Hematopoietic multipotent progenitor cell treated with erythropoietin and hydrocortisone succinate and interleukin-3 and kit ligand, for 15 days (in vitro differentiated cells): ENCODE data around the gene DRC7.
"Not testable (repeated sequence)": the region's sequence is repeated elsewhere in the genome, so short reads cannot be mapped to it uniquely, and the experiment has no call there.

ENCODE experiments used
- DNase-seq: peaks from one replicate; pipeline ENCODE4 v3.0.0-alpha.2; 2015; ENCODE audit warnings: low spot score

DRC7 gene

DNA sequence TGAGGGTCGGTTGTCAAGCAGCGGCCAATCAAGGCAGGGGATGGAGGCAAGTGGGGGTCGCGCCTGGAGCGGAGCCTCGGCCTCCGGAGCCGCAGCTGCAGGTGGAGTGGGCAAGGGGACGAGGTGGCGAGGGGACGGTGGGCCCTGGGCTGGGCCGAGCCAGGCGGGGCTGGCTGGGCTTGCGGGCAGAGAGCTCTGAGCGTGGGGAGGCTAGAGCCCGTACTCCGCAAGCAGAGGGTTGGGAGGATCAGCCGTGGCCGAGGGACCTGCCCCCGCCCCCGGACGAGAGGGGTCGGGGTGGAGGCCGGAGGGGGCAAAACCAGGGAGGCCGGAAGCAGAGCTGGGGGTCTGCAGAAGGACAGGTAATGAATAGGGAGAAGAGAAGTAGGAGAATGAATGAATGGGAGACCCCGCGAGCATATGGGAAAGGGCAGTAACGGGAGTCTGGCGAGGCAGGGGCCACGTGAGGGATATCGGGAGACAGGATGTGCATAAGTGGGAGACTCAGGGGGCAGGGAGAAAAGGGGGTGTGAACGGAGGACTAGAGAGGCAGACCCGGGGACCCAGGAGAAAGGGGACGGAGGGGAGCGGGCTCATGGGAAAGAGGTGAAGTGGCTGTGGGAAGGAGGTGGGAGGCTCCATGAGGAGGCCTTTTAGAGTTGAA, 41.3 kb downstream of the DRC7 start, which contains the start of gene KATNB1:
KATNB1 (plus strand) TSS at position 16 of the 664 bp plus-strand sequence. CDS start 1,474 bp downstream, outside the sequence.
- DNase-seq: no peak

GRCh38 chr16:57736419-57737351, 42.1 kb downstream of the DRC7 start:
- DNase-seq: peak; percentile 27

GRCh38 chr16:57738844-57739243, 44.2 kb downstream of the DRC7 start:
- no peak for DNase-seq

DNA sequence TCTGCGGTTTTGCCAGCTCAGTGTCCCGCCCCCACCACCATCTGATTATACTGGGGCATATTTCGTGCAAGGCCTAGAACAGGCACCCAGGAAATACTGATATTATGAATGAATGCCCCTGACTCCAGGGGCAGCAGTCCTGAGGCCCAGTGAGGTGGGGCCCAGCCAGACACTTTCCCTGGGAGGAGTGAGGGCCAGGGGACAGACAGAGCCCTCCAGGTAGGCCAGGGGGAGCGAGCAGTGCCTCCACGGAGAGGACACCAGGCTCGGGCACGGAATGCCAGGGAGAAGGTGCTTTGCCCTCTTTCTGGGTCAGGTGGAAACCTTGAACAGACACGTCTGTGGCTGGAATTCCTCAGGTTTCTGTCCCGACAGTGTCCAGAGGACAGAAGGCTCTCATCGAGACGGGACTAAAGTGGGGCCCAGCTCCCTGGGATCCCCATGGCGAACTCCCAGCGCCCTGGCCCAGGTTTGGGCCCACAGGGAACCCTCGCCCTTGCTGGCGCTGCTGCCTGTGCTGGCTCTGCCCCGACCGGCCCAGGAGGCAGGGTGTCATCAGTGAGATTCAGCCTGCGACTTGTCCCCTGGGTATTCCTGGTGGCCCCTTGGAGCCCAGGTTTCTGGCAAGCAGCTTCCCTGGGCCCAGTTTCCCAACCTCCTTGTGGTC, 45.3 kb downstream of the DRC7 start:
- DNase-seq: no peak

DNA sequence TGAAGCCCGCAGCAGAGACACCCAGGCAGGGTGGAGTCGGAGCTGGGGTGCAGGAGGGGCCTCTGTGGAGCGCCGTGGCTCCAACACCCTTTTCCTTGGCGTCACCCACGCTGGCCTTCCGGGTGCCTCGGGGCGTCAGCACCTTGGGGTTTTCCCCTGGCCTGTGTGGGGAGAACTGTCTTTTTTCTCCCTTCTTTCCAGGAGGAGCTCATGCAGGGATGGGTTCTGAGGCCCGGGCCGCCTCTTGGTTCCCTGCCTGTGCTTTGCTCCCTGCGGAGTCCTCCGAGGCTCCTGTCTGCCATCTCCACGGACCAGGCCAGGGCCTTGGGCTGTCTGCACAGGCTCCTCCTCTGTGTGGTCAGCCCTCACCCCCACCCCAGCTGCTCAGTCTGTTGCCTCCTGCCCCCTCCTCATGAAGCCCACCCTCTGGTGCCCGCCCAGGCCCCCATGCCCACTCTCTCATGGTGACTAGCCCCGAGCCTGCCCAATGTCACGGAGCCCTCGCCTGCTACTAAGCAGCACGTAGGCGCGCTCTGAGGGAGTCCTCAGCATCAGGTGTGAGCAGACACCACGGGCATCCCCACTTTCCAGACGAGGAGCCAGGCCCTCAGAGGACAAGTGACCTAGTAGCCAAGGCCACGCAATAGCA, 45.9 kb downstream of the DRC7 start:
- DNase-seq: no peak

DNA sequence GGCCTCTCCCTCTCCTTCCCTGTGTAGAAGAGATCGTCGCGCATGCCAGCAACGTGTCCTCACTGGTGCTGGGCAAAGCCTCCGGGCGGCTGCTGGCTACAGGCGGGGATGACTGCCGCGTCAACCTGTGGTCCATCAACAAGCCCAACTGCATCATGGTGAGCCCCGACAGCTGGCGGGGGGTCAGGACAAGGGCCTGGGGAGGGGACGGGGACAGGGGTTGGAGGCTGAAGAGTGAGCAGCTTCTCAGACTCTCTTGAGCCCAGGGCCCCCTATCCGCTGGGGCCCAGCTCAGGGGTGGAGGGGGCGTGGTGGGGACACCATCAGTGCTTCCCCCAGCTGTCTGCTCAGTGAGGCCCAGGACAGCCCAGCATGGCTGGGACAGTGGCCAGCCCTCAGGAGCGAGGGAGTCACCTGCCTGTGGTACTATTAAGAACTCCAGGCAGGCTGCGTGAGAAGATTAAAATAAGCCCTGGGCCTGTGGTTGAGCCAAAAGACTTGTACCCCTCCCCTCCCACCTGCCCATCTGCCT, 47.1 kb downstream of the DRC7 start:
- no peak for DNase-seq

- no peak for DNase-seq
Measured at GRCh38 chr16:57742543-57742942, 47.9 kb downstream of the DRC7 start.

- no peak for DNase-seq
Measured at GRCh38 chr16:57743458-57743857, 48.9 kb downstream of the DRC7 start.

DNA sequence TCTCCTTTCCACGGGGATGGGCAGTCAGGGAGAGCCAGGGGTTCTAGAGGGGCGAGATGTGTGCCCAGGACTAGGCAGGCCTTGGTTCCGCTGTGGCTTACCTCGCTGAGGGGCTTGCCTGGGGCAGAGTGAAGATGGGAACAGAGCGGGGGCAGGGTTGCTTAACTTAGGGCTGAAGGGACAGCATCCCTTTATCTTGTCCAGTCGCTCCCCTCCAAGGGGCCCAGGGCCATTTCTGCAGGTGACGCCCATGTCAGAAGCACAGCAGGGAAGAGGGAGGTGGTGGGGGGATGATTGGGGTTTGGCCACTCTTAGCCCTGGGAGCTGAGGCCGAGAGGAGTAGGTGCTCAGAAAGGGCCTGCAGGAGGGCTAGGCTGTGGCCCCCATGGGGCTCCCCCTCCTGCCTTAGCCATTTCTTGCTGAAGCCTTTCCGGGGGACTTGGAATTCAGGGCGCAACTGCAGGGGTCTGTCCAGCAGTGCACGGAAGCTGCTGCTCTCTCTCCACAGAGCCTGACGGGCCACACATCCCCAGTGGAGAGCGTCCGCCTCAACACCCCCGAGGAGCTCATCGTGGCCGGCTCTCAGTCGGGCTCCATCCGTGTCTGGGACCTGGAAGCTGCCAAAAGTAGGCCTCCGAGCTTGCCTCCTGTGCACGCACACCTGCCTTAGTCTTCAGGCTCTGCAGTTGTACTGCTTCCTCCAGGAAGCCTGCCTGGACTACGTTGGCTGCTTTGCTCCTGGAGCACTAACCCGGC, 49.5 kb downstream of the DRC7 start:
- no peak for DNase-seq

DNA sequence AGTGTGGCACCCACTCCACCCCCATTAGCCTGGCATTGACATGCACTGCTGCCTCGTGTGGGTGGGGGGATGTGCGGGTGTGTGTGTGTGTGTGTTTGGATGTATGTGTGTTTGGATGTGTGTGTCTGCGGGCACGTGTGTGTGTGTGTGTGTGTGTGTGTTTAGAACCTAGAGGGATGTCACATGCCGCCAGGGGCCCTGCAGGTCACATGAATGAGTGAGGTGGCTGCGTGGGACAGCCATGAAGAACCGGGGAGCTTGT, 50.0 kb downstream of the DRC7 start:
- no peak for DNase-seq

- DNase-seq: no peak
Measured at GRCh38 chr16:57745768-57746167, 51.2 kb downstream of the DRC7 start.

DNA sequence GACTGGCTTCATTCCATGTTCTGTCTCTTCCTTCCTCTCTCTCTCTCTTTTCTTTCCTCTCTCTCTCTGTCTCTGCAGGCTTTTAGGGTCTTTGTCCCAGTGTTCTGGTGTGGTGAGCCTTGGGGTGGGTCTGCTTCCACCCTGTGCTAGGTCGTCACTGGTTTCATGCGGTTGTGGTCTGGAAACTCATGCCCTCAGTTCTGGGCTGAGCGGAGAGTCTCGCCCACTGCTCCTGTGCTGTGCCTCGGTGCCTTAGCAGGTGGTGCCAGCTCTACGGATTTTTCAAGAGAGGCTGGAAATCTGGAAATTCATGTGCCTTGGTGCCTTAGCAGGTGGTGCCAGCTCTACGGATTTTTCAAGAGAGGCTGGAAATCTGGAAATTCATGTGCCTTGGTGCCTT, 51.7 kb downstream of the DRC7 start:
- not testable (repeated sequence) for DNase-seq

DNA sequence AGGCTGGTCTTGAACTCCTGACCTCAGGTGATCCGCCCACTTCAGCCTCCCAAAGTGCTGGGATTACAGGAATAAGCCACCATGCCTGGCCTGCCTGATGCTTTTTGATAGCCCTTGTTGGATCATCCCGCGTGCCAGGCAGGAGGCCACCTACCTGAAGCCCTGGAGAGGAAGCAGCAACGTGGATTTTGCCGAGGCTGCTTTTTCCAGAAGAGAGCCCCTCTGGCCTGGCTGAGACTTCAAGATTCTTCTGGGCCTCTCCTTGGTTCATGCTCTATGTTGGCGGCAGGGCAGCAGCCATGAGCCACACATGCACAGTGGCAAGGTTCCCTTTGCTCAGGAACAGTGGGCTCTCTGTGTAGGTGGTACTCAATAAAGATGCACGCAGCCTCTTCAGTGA, 52.5 kb downstream of the DRC7 start:
- no peak for DNase-seq

DNA sequence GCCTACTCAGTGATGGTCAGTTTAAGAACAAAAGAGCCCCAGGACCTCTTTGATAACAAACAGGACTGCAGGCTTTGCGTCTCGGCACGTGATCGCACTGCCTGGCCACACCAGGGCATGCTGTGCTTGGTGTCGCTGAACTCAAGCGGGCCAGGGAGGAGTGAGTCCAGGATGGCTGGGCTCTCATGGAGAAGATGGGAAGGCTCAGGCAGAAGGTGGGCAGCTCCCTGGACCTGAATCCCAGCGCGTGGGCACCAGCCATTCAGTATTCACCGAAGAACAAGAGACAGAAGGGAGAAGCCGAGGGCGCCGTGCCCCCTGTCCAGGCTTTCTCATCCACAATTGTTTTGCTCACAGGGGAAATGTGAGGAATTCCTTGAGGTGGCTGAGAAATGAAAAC, 52.9 kb downstream of the DRC7 start:
- DNase-seq: no peak

- no peak for DNase-seq
Measured at GRCh38 chr16:57747996-57748395, 53.4 kb downstream of the DRC7 start.

DNA sequence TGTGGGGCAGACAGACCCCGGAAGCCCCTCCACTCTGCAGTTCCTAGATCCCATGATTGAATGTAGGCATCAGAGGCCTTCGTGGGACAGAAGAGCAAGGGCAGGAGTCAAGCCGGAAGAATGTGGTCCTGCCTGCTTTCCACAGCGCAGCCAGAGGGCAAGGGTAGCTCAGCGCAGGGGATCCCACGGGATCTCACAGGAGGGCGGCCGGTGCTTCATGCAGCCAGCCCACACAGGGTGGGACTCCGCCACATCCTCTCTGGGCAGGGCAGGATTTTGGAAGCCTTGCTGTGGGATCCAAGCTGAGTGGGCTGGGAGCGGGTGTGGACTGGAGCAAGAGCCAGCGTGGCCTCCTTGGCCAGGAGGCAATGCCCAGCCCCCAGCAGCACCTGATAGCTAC, 54.0 kb downstream of the DRC7 start:
- no peak for DNase-seq

DNA sequence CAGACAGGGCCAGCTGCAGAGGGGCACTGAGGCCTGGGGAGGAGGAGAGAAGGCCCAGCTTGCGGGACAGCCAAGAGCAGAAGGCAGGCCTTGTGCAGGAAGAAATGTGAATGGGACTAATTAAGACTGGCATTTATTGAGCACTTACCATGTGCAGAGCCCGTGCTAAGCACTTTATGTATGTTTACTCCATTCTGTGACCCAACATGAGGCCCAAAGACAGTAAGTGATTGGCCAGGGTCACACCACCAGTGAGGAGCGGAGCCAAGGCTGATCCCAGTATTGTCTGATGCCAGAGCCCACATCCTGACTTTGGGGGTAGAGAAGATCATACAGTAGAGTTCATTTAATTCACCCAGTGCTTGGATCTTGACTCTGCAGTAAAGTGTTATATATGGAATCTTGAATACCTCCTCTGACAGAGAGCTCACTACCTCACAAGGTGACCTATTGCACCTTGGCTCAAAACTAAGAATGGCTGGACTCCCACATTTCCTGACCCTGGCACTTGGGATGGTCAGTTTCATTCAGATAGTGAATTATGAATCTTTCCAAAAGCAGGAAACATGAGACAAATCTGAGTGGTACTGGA, 54.6 kb downstream of the DRC7 start:
- no peak for DNase-seq

DNA sequence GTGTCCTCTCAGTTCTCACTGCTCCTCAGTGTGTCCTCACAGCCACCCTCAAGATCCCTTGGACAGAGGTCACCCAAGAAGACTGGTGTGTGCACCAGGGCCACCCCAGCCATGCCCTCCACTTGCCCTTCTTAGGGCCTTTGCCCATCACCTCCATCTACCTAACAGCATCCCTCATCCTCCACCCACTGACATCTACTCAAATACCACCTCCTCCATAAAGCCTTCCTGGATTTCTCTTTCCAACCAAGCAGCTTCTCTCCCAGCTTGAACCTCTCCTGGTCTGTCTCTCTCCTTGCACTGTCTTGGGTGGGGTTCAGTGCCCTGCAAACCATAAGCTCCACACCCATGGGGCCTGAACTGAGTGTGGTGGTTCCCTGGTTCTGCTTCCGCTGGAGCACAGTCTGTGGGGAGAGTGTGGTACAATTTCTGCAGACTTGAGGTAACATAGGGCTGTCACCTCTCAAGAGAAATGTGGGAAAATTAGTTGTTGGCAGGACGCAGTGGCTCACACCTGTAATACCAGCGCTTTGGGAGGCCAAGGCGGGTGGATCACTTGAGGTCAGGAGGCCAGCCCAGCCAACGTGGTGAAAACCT, 55.3 kb downstream of the DRC7 start:
- no peak for DNase-seq

- DNase-seq: no peak
Measured at GRCh38 chr16:57750796-57751538, 56.4 kb downstream of the DRC7 start.
